ENCODE results near the gene RPF1.
A peak's percentile ranks its signal among the peaks of the same experiment; 100 is the strongest.
"Not testable (repeated sequence)": the region's sequence is repeated elsewhere in the genome, so short reads cannot be mapped to it uniquely, and the experiment has no call there.

Gene RPF1

GRCh38 chr1:84478876-84479868, at the start of gene RPF1:
Gene RPF1 (plus strand): TSS chr1:84479266. CDS start chr1:84479282, 16 bp downstream.
- DNase-seq (ENCODE audit: low spot score): peak; percentile 82

GRCh38 chr1:84430546-84430945, 48.5 kb upstream of the RPF1 start:
- DNase-seq (ENCODE audit: low spot score): no peak

- peak; percentile 84 for DNase-seq (ENCODE audit: low spot score)
Measured at GRCh38 chr1:84433258-84434080, 45.6 kb upstream of the RPF1 start.

GRCh38 chr1:84434081-84434769, 44.8 kb upstream of the RPF1 start:
- no peak for DNase-seq (ENCODE audit: low spot score)

- DNase-seq (ENCODE audit: low spot score): no peak
Measured at GRCh38 chr1:84434801-84435549, 44.1 kb upstream of the RPF1 start.

GRCh38 chr1:84436876-84437655, 42.0 kb upstream of the RPF1 start:
- DNase-seq (ENCODE audit: low spot score): no peak

- peak; percentile 58 for DNase-seq (ENCODE audit: low spot score)
Measured at GRCh38 chr1:84442256-84442655, 36.8 kb upstream of the RPF1 start.

GRCh38 chr1:84442747-84443646, 36.1 kb upstream of the RPF1 start:
- DNase-seq (ENCODE audit: low spot score): not testable (repeated sequence)

- not testable (repeated sequence) for DNase-seq (ENCODE audit: low spot score)
Measured at GRCh38 chr1:84448704-84449103, 30.4 kb upstream of the RPF1 start.

GRCh38 chr1:84450910-84451309, 28.2 kb upstream of the RPF1 start:
- no peak for DNase-seq (ENCODE audit: low spot score)

GRCh38 chr1:84452436-84452835, 26.6 kb upstream of the RPF1 start:
- no peak for DNase-seq (ENCODE audit: low spot score)

- DNase-seq (ENCODE audit: low spot score): no peak
Measured at GRCh38 chr1:84462118-84462517, 16.9 kb upstream of the RPF1 start.

- peak; percentile 77 for DNase-seq (ENCODE audit: low spot score)
Measured at GRCh38 chr1:84467298-84467697, 11.8 kb upstream of the RPF1 start.

- no peak for DNase-seq (ENCODE audit: low spot score)
Measured at GRCh38 chr1:84476225-84476624, 2.8 kb upstream of the RPF1 start.

- no peak for DNase-seq (ENCODE audit: low spot score)
Measured at GRCh38 chr1:84479998-84480397, 932 bp downstream of the RPF1 start.

GRCh38 chr1:84480650-84481049, 1.6 kb downstream of the RPF1 start:
- DNase-seq (ENCODE audit: low spot score): no peak

GRCh38 chr1:84481317-84481716, 2.3 kb downstream of the RPF1 start:
- no peak for DNase-seq (ENCODE audit: low spot score)

GRCh38 chr1:84488107-84488506, 9.0 kb downstream of the RPF1 start:
- no peak for DNase-seq (ENCODE audit: low spot score)

- no peak for DNase-seq (ENCODE audit: low spot score)
Measured at GRCh38 chr1:84489766-84490165, 10.7 kb downstream of the RPF1 start.

GRCh38 chr1:84492726-84493125, 13.7 kb downstream of the RPF1 start:
- DNase-seq (ENCODE audit: low spot score): no peak

All from putamen (tissue), 1 donor.